ENCODE measurements around the gene CLEC20A. TPM values are rescaled to one million over a fixed set of nuclear protein-coding genes. Genes with fewer than 3 reads are reported as not detected.

The CLEC20A gene
- total RNA-seq, 4 donors from 2014 or later, result not detected

- H3K27ac ChIP-seq, result no peak overlapping the region
- no peak overlapping the region for H3K4me3 ChIP-seq
- H3K4me1 ChIP-seq, result peaks cover 9% of the 10 kb centered on the region
- H3K27me3 ChIP-seq, result peaks cover 3% of the 10 kb centered on the region
- DNase-seq (ENCODE audit: low spot score in 2 of 2), result no peak
- no peaks in the 10 kb centered on the region for H3K36me3 ChIP-seq
- no peaks in the 10 kb centered on the region for H3K9me3 ChIP-seq
- WGBS, result 84% methylated on average over 5 of the region's 5 CpGs
- no peak for TF ChIP-seq POLR2A (IDR thresholded peaks at IDR 0.05)
- TF ChIP-seq EP300 (IDR thresholded peaks at IDR 0.05), result no peak
- TF ChIP-seq CTCF (IDR thresholded peaks at IDR 0.05), result no peak
- no peak for TF ChIP-seq POLR2AphosphoS5 (IDR thresholded peaks at IDR 0.05)
Observed at GRCh38 chr1:178483251-178483957, 13.4 kb downstream of the CLEC20A start.

GRCh38 chr1:178477841-178478240 lies 18.9 kb downstream of the CLEC20A start:
- DNase-seq (ENCODE audit: low spot score in 2 of 2), result no peak
- Histone ChIP-seq H3K9me3 (no peaks in the 10 kb centered on the region), H3K4me3 (no peak overlapping the region), H3K4me1 (no peaks in the 10 kb centered on the region), H3K27ac (no peak overlapping the region), H3K27me3 (no peaks in the 10 kb centered on the region), H3K36me3 (peaks cover 21% of the 10 kb centered on the region)
- 56% methylated on average over 1 of the region's 1 CpG for WGBS
- no peak for TF ChIP-seq CTCF (IDR thresholded peaks at IDR 0.05)
- no peak for TF ChIP-seq POLR2AphosphoS5 (IDR thresholded peaks at IDR 0.05)
- TF ChIP-seq EP300 (IDR thresholded peaks at IDR 0.05), result no peak
- no peak for TF ChIP-seq POLR2A (IDR thresholded peaks at IDR 0.05)

- 87% methylated on average over 4 of the region's 4 CpGs for WGBS
- no peak for TF ChIP-seq CTCF (IDR thresholded peaks at IDR 0.05)
- TF ChIP-seq EP300 (IDR thresholded peaks at IDR 0.05), result no peak
- no peak for TF ChIP-seq POLR2AphosphoS5 (IDR thresholded peaks at IDR 0.05)
- no peak for TF ChIP-seq POLR2A (IDR thresholded peaks at IDR 0.05)
- peaks cover 24% of the 10 kb centered on the region for H3K36me3 ChIP-seq
- DNase-seq (ENCODE audit: low spot score in 2 of 2), result no peak
- H3K4me3 ChIP-seq, result no peak overlapping the region
- H3K9me3 ChIP-seq, result no peaks in the 10 kb centered on the region
- no peaks in the 10 kb centered on the region for H3K27me3 ChIP-seq
- no peaks in the 10 kb centered on the region for H3K4me1 ChIP-seq
- no peak overlapping the region for H3K27ac ChIP-seq
Observed at GRCh38 chr1:178477373-178477772, 19.4 kb downstream of the CLEC20A start.

GRCh38 chr1:178472531-178472930 lies 24.2 kb downstream of the CLEC20A start:
- no peaks in the 10 kb centered on the region for H3K27me3 ChIP-seq
- no peak overlapping the region for H3K27ac ChIP-seq
- no peak overlapping the region for H3K4me3 ChIP-seq
- no peaks in the 10 kb centered on the region for H3K9me3 ChIP-seq
- TF ChIP-seq CTCF (IDR thresholded peaks at IDR 0.05), result no peak
- TF ChIP-seq POLR2A (IDR thresholded peaks at IDR 0.05), result no peak
- no peak for TF ChIP-seq POLR2AphosphoS5 (IDR thresholded peaks at IDR 0.05)
- no peak for TF ChIP-seq EP300 (IDR thresholded peaks at IDR 0.05)
- H3K4me1 ChIP-seq, result no peaks in the 10 kb centered on the region
- peaks cover 42% of the 10 kb centered on the region for H3K36me3 ChIP-seq
- no peak for DNase-seq (ENCODE audit: low spot score in 2 of 2)

GRCh38 chr1:178470411-178470960 lies 26.3 kb downstream of the CLEC20A start:
- Histone ChIP-seq H3K4me1 (no peaks in the 10 kb centered on the region), H3K36me3 (peaks cover 61% of the 10 kb centered on the region), H3K27me3 (no peaks in the 10 kb centered on the region), H3K27ac (no peak overlapping the region), H3K4me3 (no peak overlapping the region), H3K9me3 (no peaks in the 10 kb centered on the region)
- 36% methylated on average over 5 of the region's 5 CpGs for WGBS
- no peak for DNase-seq (ENCODE audit: low spot score in 2 of 2)
- no peak for TF ChIP-seq POLR2A (IDR thresholded peaks at IDR 0.05)
- TF ChIP-seq CTCF (IDR thresholded peaks at IDR 0.05), result no peak
- no peak for TF ChIP-seq EP300 (IDR thresholded peaks at IDR 0.05)
- TF ChIP-seq POLR2AphosphoS5 (IDR thresholded peaks at IDR 0.05), result no peak

All from suprapubic skin (tissue), 4 donors.